ENCODE measurements around the gene G2E3.

Gene G2E3

DNA sequence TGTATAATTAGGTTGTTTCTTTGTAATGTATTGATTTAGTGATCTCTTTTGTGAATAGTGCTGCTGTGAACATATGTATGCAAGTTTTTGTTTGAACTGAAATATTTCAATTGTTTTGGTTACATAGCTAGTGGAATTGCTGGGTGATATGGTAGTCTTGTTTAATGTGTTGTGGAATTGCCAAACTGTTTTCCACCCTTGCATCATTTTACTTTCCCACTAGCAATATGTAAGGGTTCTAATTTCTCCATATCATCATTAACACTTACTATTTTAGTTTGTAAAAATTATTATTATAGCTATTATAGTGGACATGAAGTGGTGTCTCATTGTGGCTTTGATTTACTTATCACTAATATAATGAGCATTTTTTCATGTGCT, 5.9 kb downstream of the G2E3 start:
- no peaks in the 10 kb centered on the region for H3K9me3 ChIP-seq (ENCODE audit: insufficient read depth, low read length, severe bottlenecking)
- H3K27ac ChIP-seq (ENCODE audit: low read length) = no peak overlapping the region
- H2AFZ ChIP-seq (ENCODE audit: low read depth, low read length) = no peak overlapping the region
- H3K4me1 ChIP-seq (ENCODE audit: insufficient read depth, low read length) = peaks cover 44% of the 10 kb centered on the region
- no peak for TF ChIP-seq CTCF (IDR thresholded peaks at IDR 0.05; ENCODE audit: borderline replicate concordance, extremely low read depth, low read length, poor library complexity, severe bottlenecking)
- no peak for TF ChIP-seq EZH2 (IDR thresholded peaks at IDR 0.05; ENCODE audit: borderline replicate concordance, low read depth, low read length, severe bottlenecking)
- no peak overlapping the region for H3K9ac ChIP-seq (ENCODE audit: low read depth, low read length)
- H3K27me3 ChIP-seq (ENCODE audit: insufficient read depth, low read length, poor library complexity) = no peaks in the 10 kb centered on the region
- peaks cover 47% of the 10 kb centered on the region for H4K20me1 ChIP-seq (ENCODE audit: insufficient read depth, low read length)
- no peak for ATAC-seq (ENCODE audit: insufficient read depth, low read depth)
- H3K79me2 ChIP-seq (ENCODE audit: insufficient read depth, low read length) = peaks cover 99% of the 10 kb centered on the region
- H3K36me3 ChIP-seq (ENCODE audit: insufficient read depth, low read length) = peaks cover 9% of the 10 kb centered on the region
- no peak for DNase-seq
- no peak overlapping the region for H3K4me3 ChIP-seq (ENCODE audit: low read depth in 1 of 2, low read length in 2 of 2)
- peak overlapping the region; percentile 17; the same call in 1 of the 2 replicates for H3K4me2 ChIP-seq (ENCODE audit: insufficient read depth, low read length)

GRCh38 chr14:30569216-30569902, 10.4 kb downstream of the G2E3 start:
- Histone ChIP-seq H3K79me2 (ENCODE audit: insufficient read depth, low read length) (peaks cover 100% of the 10 kb centered on the region), H3K9me3 (ENCODE audit: insufficient read depth, low read length, severe bottlenecking) (no peaks in the 10 kb centered on the region), H4K20me1 (ENCODE audit: insufficient read depth, low read length) (peaks cover 70% of the 10 kb centered on the region), H3K27ac (ENCODE audit: low read length) (no peak overlapping the region), H3K4me2 (ENCODE audit: insufficient read depth, low read length) (peak overlapping the region; percentile 19; the same call in 1 of the 2 replicates), H3K4me1 (ENCODE audit: insufficient read depth, low read length) (peaks cover 25% of the 10 kb centered on the region), H3K4me3 (ENCODE audit: low read depth in 1 of 2, low read length in 2 of 2) (no peak overlapping the region), H3K9ac (ENCODE audit: low read depth, low read length) (no peak overlapping the region), H2AFZ (ENCODE audit: low read depth, low read length) (no peak overlapping the region), H3K27me3 (ENCODE audit: insufficient read depth, low read length, poor library complexity) (no peaks in the 10 kb centered on the region), H3K36me3 (ENCODE audit: insufficient read depth, low read length) (peaks cover 7% of the 10 kb centered on the region)
- DNase-seq (no peak), ATAC-seq (ENCODE audit: insufficient read depth, low read depth) (no peak)
- no peak for TF ChIP-seq CTCF (IDR thresholded peaks at IDR 0.05; ENCODE audit: borderline replicate concordance, extremely low read depth, low read length, poor library complexity, severe bottlenecking)
- no peak for TF ChIP-seq EZH2 (IDR thresholded peaks at IDR 0.05; ENCODE audit: borderline replicate concordance, low read depth, low read length, severe bottlenecking)

- ATAC-seq (ENCODE audit: insufficient read depth, low read depth) (no peak), DNase-seq (no peak)
- Histone ChIP-seq H3K79me2 (ENCODE audit: insufficient read depth, low read length) (peaks cover 100% of the 10 kb centered on the region), H3K27ac (ENCODE audit: low read length) (no peak overlapping the region), H3K4me3 (ENCODE audit: low read depth in 1 of 2, low read length in 2 of 2) (no peak overlapping the region), H3K27me3 (ENCODE audit: insufficient read depth, low read length, poor library complexity) (no peaks in the 10 kb centered on the region), H3K9me3 (ENCODE audit: insufficient read depth, low read length, severe bottlenecking) (no peaks in the 10 kb centered on the region), H3K9ac (ENCODE audit: low read depth, low read length) (no peak overlapping the region), H3K4me1 (ENCODE audit: insufficient read depth, low read length) (peaks cover 22% of the 10 kb centered on the region), H3K4me2 (ENCODE audit: insufficient read depth, low read length) (peak overlapping the region; percentile 19; the same call in 1 of the 2 replicates), H4K20me1 (ENCODE audit: insufficient read depth, low read length) (peaks cover 72% of the 10 kb centered on the region), H2AFZ (ENCODE audit: low read depth, low read length) (no peak overlapping the region), H3K36me3 (ENCODE audit: insufficient read depth, low read length) (peaks cover 7% of the 10 kb centered on the region)
- TF ChIP-seq CTCF (IDR thresholded peaks at IDR 0.05; ENCODE audit: borderline replicate concordance, extremely low read depth, low read length, poor library complexity, severe bottlenecking) (no peak), EZH2 (IDR thresholded peaks at IDR 0.05; ENCODE audit: borderline replicate concordance, low read depth, low read length, severe bottlenecking) (no peak)
These were observed 10.9 kb downstream of the G2E3 start for GRCh38 chr14:30569903-30570226.
